ENCODE results near the gene HKDC1. TPM values are rescaled to one million over a fixed set of nuclear protein-coding genes. Genes with fewer than 3 reads are reported as not detected.
"Not testable (repeated sequence)": the region's sequence is repeated elsewhere in the genome, so short reads cannot be mapped to it uniquely, and the experiment has no call there.

HKDC1 gene
- 0.07 TPM in 1 of 2 replicates, not detected in the other for polyA plus RNA-seq
- polyA minus RNA-seq, result not detected in 2 replicates

- Histone ChIP-seq H3F3A (ENCODE audit: insufficient read depth, low read length, poor library complexity, severe bottlenecking) (no peaks in the 10 kb centered on the region), H3K36me3 (ENCODE audit: insufficient read depth, low read length) (no peaks in the 10 kb centered on the region), H3K27me3 (ENCODE audit: insufficient read depth, low read depth, low read length) (no peaks in the 10 kb centered on the region), H3K9me3 (ENCODE audit: low read length) (no peaks in the 10 kb centered on the region), H3K4me3 (ENCODE audit: low read length) (no peak within 1 kb of the TSS), H4K20me1 (ENCODE audit: insufficient read depth) (no peaks in the 10 kb centered on the region), H3K79me2 (replicated peaks; ENCODE audit: insufficient read depth, low read length) (no peaks in the 10 kb centered on the region), H3K9me2 (ENCODE audit: insufficient read depth, low read length) (no peaks in the 10 kb centered on the region), H3K27ac (ENCODE audit: low read length) (no peak within 1 kb of the TSS), H3K9ac (ENCODE audit: low read length) (no peak within 1 kb of the TSS), H2AFZ (ENCODE audit: low read depth, low read length) (no peak within 1 kb of the TSS), H3K4me2 (ENCODE audit: low read length) (no peak within 1 kb of the TSS)
- TF ChIP-seq REST (IDR thresholded peaks at IDR 0.05; ENCODE audit: borderline replicate concordance) (no peak), EZH2 (IDR thresholded peaks at IDR 0.05; ENCODE audit: borderline replicate concordance, insufficient read depth, low read length, poor library complexity, severe bottlenecking) (no peak), MXI1 (conservative IDR thresholded peaks at IDR 0.05; ENCODE audit: poor library complexity, severe bottlenecking) (no peak), RAD21 (conservative IDR thresholded peaks at IDR 0.05) (no peak), CTCF (IDR thresholded peaks at IDR 0.05; ENCODE audit: poor library complexity, severe bottlenecking) (no peak), TAF1 (IDR thresholded peaks at IDR 0.05; ENCODE audit: low read depth) (no peak), EP300 (conservative IDR thresholded peaks at IDR 0.05; ENCODE audit: poor library complexity, severe bottlenecking) (no peak), SMC3 (conservative IDR thresholded peaks at IDR 0.05; ENCODE audit: poor library complexity) (no peak), POLR2AphosphoS5 (IDR thresholded peaks at IDR 0.05) (no peak)
Measured at GRCh38 chr10:69220041-69220451, at the start of gene HKDC1. HKDC1 (plus strand) TSS chr10:69220332; CDS start chr10:69220436, 104 bp downstream.

- Histone ChIP-seq H3K79me2 (replicated peaks; ENCODE audit: insufficient read depth, low read length) (no peaks in the 10 kb centered on the region), H3K9ac (ENCODE audit: low read length) (no peak overlapping the region), H4K20me1 (ENCODE audit: insufficient read depth) (no peaks in the 10 kb centered on the region), H3K27ac (ENCODE audit: low read length) (no peak overlapping the region), H3F3A (ENCODE audit: insufficient read depth, low read length, poor library complexity, severe bottlenecking) (no peaks in the 10 kb centered on the region), H3K27me3 (ENCODE audit: insufficient read depth, low read depth, low read length) (no peaks in the 10 kb centered on the region), H3K36me3 (ENCODE audit: insufficient read depth, low read length) (no peaks in the 10 kb centered on the region), H3K9me2 (ENCODE audit: insufficient read depth, low read length) (no peaks in the 10 kb centered on the region), H3K4me3 (ENCODE audit: low read length) (no peak overlapping the region), H3K9me3 (ENCODE audit: low read length) (no peaks in the 10 kb centered on the region), H3K4me2 (ENCODE audit: low read length) (no peak overlapping the region), H2AFZ (ENCODE audit: low read depth, low read length) (no peak overlapping the region)
- TF ChIP-seq CTCF (IDR thresholded peaks at IDR 0.05; ENCODE audit: poor library complexity, severe bottlenecking) (no peak), TAF1 (IDR thresholded peaks at IDR 0.05; ENCODE audit: low read depth) (no peak), RAD21 (conservative IDR thresholded peaks at IDR 0.05) (no peak), REST (IDR thresholded peaks at IDR 0.05; ENCODE audit: borderline replicate concordance) (no peak), EP300 (conservative IDR thresholded peaks at IDR 0.05; ENCODE audit: poor library complexity, severe bottlenecking) (no peak), MXI1 (conservative IDR thresholded peaks at IDR 0.05; ENCODE audit: poor library complexity, severe bottlenecking) (no peak), EZH2 (IDR thresholded peaks at IDR 0.05; ENCODE audit: borderline replicate concordance, insufficient read depth, low read length, poor library complexity, severe bottlenecking) (no peak), SMC3 (conservative IDR thresholded peaks at IDR 0.05; ENCODE audit: poor library complexity) (no peak), POLR2AphosphoS5 (IDR thresholded peaks at IDR 0.05) (no peak)
Measured at GRCh38 chr10:69172241-69172982, 47.7 kb upstream of the HKDC1 start.

- H3K9ac ChIP-seq (ENCODE audit: low read length); H3K4me2 ChIP-seq (ENCODE audit: low read length); H3K9me2 ChIP-seq (ENCODE audit: insufficient read depth, low read length); H2AFZ ChIP-seq (ENCODE audit: low read depth, low read length); H4K20me1 ChIP-seq (ENCODE audit: insufficient read depth); H3K4me3 ChIP-seq (ENCODE audit: low read length); H3K9me3 ChIP-seq (ENCODE audit: low read length); H3K27ac ChIP-seq (ENCODE audit: low read length); H3F3A ChIP-seq (ENCODE audit: insufficient read depth, low read length, poor library complexity, severe bottlenecking); H3K36me3 ChIP-seq (ENCODE audit: insufficient read depth, low read length); H3K79me2 ChIP-seq (replicated peaks; ENCODE audit: insufficient read depth, low read length); H3K27me3 ChIP-seq (ENCODE audit: insufficient read depth, low read depth, low read length): not testable (repeated sequence)
Measured at GRCh38 chr10:69175326-69175725, 44.8 kb upstream of the HKDC1 start.
